ENCODE data around the gene SMARCAD1. TPM values are rescaled to one million over a fixed set of nuclear protein-coding genes. Genes with fewer than 3 reads are reported as not detected.

The SMARCAD1 gene
- total and polyA plus RNA-seq, 2 of the 8 experiments (the other 6 are each of a cell fraction or from before 2014, with no cell fraction given) = 24.1 to 59.4 TPM

DNA sequence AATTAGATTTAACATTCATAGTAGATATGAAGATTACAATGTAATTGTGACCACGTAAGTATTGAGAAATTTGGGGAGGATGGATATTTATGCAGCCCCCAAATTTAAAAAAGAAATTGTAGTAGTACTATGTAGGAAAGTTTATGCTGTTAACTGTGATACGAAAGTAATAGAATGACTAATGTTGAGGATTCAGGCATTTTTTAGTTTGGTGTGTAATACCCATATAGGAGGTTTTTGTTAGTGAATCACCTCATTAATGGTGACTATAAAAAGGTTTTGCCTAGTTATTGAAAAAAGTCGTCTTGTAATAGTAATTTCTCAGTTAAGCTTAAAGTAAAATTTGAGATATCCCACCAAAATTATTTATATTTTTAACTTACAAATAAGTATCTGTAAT, 67.2 kb downstream of the SMARCAD1 start:
- H3K14ac ChIP-seq (ENCODE audit: insufficient read length) = no peak overlapping the region
- no peaks in the 10 kb centered on the region for H3K9me3 ChIP-seq (ENCODE audit: insufficient read depth in 2 of 2, low read depth in 1 of 2, low read length in 1 of 2)
- no peak overlapping the region for H2BK20ac ChIP-seq (ENCODE audit: low read length)
- H2AFZ ChIP-seq (ENCODE audit: low read length) = no peak overlapping the region
- POLR2A ChIA-PET (ENCODE audit: partially characterized antibody) = no interaction called here
- no peak overlapping the region for H2BK120ac ChIP-seq (replicated peaks; ENCODE audit: low read depth, low read length)
- H3K9ac ChIP-seq (replicated peaks in 1 of 4; ENCODE audit: extremely low read depth in 1 of 4, low read depth in 3 of 4, low read length in 3 of 4) = no peak overlapping the region
- WGBS, 2 experiments (ENCODE audit: extremely low coverage in 1 of 2, insufficient coverage in 1 of 2, insufficient read length in 1 of 2, insufficient replicate concordance in 2 of 2, low coverage in 1 of 2, low lambda C conversion rate in 2 of 2, missing lambda C conversion rate in 1 of 2) = 93% methylated on average over 3 of the region's 3 CpGs; no CpG with 5 or more reads in 1 of the 2 experiments
- DNase-seq (ENCODE audit: low read depth in 1 of 2, low spot score in 2 of 2) (no peak), FAIRE-seq (no peak)
- CTCF ChIA-PET (ENCODE audit: partially characterized antibody) = interaction anchor here (1.2 kb wide), 1 partner anchor 12 kb away, joined by 5 read pairs; no protein-coding TSS in a partner anchor
- H4K8ac ChIP-seq (ENCODE audit: extremely low read depth, insufficient read depth, low read length) = no peak overlapping the region
- H3K4me3 ChIP-seq (ENCODE audit: extremely low read depth in 1 of 4, insufficient read depth in 2 of 4, low read depth in 3 of 4, low read length in 4 of 4) = no peak overlapping the region
- no peaks in the 10 kb centered on the region for H3K4me1 ChIP-seq (replicated peaks in 1 of 4; ENCODE audit: control insufficient read depth in 3 of 4, insufficient read depth in 4 of 4, low read length in 3 of 4)
- no peak overlapping the region for H3K23ac ChIP-seq (ENCODE audit: insufficient read length)
- no peak overlapping the region for H2BK12ac ChIP-seq (ENCODE audit: low read depth, low read length)
- H2BK5ac ChIP-seq (ENCODE audit: low read depth, low read length) = no peak overlapping the region
- H3K56ac ChIP-seq (replicated peaks; ENCODE audit: insufficient read length, low read depth, low read length) = no peak overlapping the region
- no peaks in the 10 kb centered on the region for H4K20me1 ChIP-seq (replicated peaks in 1 of 2; ENCODE audit: control insufficient read depth in 1 of 2, insufficient read depth in 2 of 2, low read length in 2 of 2)
- H3K27me3 ChIP-seq (replicated peaks in 1 of 4; ENCODE audit: control insufficient read depth in 3 of 4, extremely low read depth in 1 of 4, insufficient read depth in 3 of 4, low read length in 3 of 4) = no peaks in the 10 kb centered on the region
- TF ChIP-seq TCF12 (IDR thresholded peaks at IDR 0.05; ENCODE audit: low read depth, low read length) = no peak
- no peak for TF ChIP-seq BCL11A (IDR thresholded peaks at IDR 0.05; ENCODE audit: low read depth in 2 of 2, low read length in 2 of 2)
- no peak for TF ChIP-seq CHD2 (IDR thresholded peaks at IDR 0.05; ENCODE audit: low read length)
- TF ChIP-seq YY1 (IDR thresholded peaks at IDR 0.05; ENCODE audit: low read depth, low read length) = no peak
- TF ChIP-seq CTBP2 (IDR thresholded peaks at IDR 0.05; ENCODE audit: borderline replicate concordance, insufficient read depth, insufficient read length, low read length) = no peak
- no peak for TF ChIP-seq EP300 (IDR thresholded peaks at IDR 0.05; ENCODE audit: borderline replicate concordance in 1 of 2, low read depth in 2 of 2, low read length in 2 of 2)
- TF ChIP-seq EGR1 (IDR thresholded peaks at IDR 0.05; ENCODE audit: borderline replicate concordance, low read depth, low read length) = no peak
- no peak for TF ChIP-seq E2F6 (IDR thresholded peaks at IDR 0.05)
- TF ChIP-seq TAF1 (IDR thresholded peaks at IDR 0.05; ENCODE audit: low read depth, low read length) = no peak
- TF ChIP-seq, protein P1, sequence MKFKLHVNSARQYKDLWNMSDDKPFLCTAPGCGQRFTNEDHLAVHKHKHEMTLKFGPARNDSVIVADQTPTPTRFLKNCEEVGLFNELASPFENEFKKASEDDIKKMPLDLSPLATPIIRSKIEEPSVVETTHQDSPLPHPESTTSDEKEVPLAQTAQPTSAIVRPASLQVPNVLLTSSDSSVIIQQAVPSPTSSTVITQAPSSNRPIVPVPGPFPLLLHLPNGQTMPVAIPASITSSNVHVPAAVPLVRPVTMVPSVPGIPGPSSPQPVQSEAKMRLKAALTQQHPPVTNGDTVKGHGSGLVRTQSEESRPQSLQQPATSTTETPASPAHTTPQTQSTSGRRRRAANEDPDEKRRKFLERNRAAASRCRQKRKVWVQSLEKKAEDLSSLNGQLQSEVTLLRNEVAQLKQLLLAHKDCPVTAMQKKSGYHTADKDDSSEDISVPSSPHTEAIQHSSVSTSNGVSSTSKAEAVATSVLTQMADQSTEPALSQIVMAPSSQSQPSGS (IDR thresholded peaks at IDR 0.05; ENCODE audit: low read length) = no peak
- no peak for TF ChIP-seq CBX5 (IDR thresholded peaks at IDR 0.05; ENCODE audit: low read depth, low read length)
- no peak overlapping the region for H4K5ac ChIP-seq (ENCODE audit: insufficient read length, low read depth, low read length)
- H2AK5ac ChIP-seq (ENCODE audit: low read depth, low read length) = no peak overlapping the region
- H3K27ac ChIP-seq (ENCODE audit: low read depth, low read length) = no peak overlapping the region
- peaks cover 2 to 81% (median 35%) of the 10 kb centered on the region in 4 experiments; a peak in 6 of 8 replicates for H3K36me3 ChIP-seq (ENCODE audit: control insufficient read depth in 2 of 4, insufficient read depth in 4 of 4, low read length in 3 of 4)
- no peaks in the 10 kb centered on the region for H3K79me2 ChIP-seq (ENCODE audit: control insufficient read depth in 1 of 2, insufficient read depth in 2 of 2, low read length in 2 of 2)
- H2BK15ac ChIP-seq (ENCODE audit: low read length) = no peak overlapping the region
- no peaks in the 10 kb centered on the region for H3K23me2 ChIP-seq (ENCODE audit: low read depth, low read length)
- H3K79me1 ChIP-seq (ENCODE audit: low read depth, low read length) = no peaks in the 10 kb centered on the region; the same call in 1 of the 2 replicates
- no peak overlapping the region for H3K18ac ChIP-seq (ENCODE audit: extremely low read depth, low read length)
- no peak overlapping the region for H4K91ac ChIP-seq (replicated peaks; ENCODE audit: insufficient read length, low read length)
- H3K4ac ChIP-seq (replicated peaks; ENCODE audit: insufficient read length, low read depth, low read length) = no peak overlapping the region
- no peak overlapping the region for H3K4me2 ChIP-seq (ENCODE audit: insufficient read depth in 1 of 2, low read depth in 2 of 2, low read length in 2 of 2)

All from H1 (cell line).